NCI-H1417 treated with DMSO at 0.1 percent for 48 hours (cell line): ENCODE results near the gene SEC16B.

Source experiments
- DNase-seq: peaks from one replicate; lab custom pipeline; 2025; lab: John Stamatoyannopoulos, UW

SEC16B gene

DNA sequence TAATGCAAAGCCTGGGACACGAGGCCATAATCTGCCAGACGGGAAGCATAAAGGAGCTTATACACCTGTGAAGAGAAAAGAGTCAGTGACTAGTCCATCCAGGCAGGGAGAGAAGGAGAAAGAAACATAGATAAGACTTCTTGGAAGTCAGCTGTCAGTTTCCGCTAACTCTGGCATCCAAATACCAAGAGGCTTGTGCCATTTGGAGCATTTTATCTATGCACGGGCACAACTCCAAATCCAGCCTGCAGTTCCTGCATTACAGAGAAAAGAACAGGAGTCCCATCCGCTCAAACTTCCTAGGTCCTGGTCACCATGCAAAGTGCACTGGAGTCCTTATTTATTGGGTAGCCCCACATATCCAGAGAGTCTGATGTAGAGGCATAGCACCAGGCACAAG, 27.9 kb downstream of the SEC16B start:
- DNase-seq: no peak

GRCh38 chr1:177940682-177941081, 29.2 kb downstream of the SEC16B start:
- no peak for DNase-seq

DNA sequence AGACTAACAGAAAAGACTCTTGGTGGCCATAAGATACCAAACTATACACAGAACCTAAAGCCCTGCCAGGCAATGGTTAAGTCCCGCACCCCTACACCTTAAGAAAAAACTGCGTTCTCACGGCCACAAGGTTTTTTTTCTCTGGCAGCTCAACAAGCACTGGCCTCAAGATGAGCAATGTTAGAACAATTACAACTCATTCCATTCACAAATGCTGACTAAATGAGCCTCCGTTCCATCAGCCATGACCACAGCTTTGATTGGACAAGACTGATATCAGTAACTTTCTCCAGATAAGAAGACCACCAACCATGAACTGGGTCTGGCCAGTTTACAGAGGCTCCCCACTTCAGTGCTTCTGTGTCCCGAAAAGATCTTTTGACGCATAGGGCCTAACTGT, 31.9 kb downstream of the SEC16B start:
- no peak for DNase-seq

- DNase-seq: no peak
These were observed 32.6 kb downstream of the SEC16B start for GRCh38 chr1:177937174-177937770.

GRCh38 chr1:177935638-177936415, 34.0 kb downstream of the SEC16B start:
- DNase-seq: no peak

GRCh38 chr1:177934927-177935326, 34.9 kb downstream of the SEC16B start:
- DNase-seq: no peak

GRCh38 chr1:177934461-177934860, 35.4 kb downstream of the SEC16B start:
- no peak for DNase-seq

- no peak for DNase-seq
These were observed 36.0 kb downstream of the SEC16B start for GRCh38 chr1:177933881-177934280.

DNA sequence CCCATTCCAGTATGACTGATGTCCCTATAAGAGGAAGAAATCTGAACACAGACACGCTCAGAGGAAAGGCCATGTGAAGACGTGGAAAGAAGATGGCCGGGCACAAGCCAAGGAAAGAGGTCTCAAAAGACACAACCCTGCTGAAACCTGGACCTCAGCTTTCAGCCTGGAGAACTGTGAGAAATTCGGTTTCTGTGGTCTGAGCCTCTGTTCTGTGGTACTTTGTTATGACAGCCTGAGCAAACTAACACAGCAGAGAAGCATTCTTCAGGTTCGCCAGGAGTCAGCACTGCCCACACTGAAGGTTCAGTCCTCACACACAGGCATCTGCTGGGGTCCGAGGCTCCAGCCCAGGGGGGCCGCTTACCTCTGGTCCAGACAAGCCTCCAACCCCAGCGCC, 37.7 kb downstream of the SEC16B start:
- DNase-seq: no peak

DNA sequence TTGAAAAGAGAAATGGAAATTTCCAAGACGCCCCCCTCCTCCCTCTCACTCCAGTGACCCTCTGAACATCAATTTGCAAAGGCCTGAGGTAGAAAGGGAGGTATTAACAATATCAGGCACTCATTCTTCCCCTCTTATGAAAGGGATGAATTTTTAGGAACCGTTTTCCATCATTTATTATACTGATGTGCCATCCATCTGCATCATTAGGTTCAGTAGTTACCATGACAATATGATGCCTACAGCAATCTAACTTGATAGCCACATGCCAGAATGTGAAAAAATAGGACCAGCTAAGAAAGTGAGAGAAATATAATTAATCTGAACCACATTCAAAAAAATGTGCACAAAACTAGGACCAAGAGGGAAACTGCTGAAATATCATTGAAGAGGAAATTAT, 40.9 kb downstream of the SEC16B start:
- DNase-seq: no peak

DNA sequence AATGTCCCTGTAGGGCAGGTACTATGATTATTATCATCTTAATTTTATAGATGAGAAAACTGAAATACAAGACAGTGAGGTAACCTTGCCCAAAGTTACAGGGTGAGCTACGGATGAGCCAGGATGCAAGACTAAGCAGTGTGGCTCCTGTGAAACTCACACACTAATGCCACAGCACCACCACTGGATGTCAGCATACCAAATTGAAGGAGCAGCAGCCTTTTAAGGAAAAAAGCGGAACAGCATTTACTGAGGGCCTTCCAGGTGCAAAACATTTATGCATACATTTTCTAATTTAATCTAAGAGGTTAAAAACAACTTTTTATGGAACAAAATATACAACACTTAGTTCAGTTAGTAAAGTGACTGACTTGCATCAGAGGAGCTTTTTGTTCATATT, 41.7 kb downstream of the SEC16B start:
- DNase-seq: no peak

GRCh38 chr1:177927021-177927596, 42.7 kb downstream of the SEC16B start:
- no peak for DNase-seq

- no peak for DNase-seq
These were observed 43.7 kb downstream of the SEC16B start for GRCh38 chr1:177926201-177926600.

GRCh38 chr1:177925006-177925405, 44.9 kb downstream of the SEC16B start:
- DNase-seq: no peak

DNA sequence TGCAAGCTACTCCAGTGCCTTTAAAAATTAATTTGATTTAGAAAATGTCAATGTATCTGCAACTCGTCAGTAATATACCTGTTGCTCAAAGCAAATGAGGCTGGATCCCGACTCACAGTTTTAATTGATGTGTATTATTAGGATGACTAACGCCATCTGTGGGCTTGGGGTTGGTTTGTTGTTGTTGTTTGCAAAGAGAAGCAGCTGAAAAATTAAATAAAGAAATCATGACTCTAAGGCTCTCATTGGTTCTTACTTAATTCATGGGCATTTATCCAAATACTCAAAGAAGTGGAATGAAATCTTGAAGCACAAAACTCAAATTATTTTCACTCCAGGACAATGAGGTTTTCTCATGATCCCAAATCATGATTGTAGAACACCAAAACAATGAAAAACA, 46.4 kb downstream of the SEC16B start:
- no peak for DNase-seq

GRCh38 chr1:177922209-177922608, 47.6 kb downstream of the SEC16B start:
- no peak for DNase-seq

DNA sequence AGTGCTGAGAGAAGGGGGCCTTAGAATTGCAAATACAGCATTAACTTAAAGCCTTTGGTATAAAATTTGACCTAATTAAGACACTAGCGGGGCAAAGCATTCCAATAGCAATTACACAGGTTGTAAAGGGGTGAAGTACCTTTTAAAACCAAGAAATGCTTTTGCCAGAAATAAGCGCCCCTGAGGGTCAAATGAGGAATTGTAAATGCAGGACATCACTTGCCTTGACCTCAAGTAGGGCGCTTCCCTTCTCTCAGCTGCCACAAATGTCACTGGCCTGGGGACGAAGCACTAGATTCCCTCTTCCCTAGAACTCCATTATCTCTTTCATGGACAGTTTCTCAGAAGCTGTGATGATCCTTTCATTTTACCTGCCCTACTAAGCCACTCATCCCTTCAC, 48.3 kb downstream of the SEC16B start:
- no peak for DNase-seq

DNA sequence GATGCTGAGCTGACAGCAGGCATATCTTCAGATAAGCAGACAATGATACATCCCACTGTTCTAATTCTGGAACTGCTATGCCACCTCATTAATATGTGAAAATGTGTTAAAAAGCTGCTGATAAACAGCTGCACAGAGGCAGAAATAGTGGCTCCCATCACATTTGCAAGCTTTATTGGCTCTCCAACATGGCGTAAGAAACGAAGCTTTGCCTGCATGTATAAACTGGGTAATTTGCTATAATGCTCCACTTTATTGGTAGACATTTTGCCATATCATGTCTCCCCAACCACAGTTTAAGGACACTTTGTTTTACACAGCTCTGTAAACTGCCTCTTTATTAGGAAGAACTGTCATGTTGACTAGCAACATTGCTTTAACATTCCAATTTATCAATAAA, 49.8 kb downstream of the SEC16B start:
- DNase-seq: no peak

GRCh38 chr1:177915641-177916040, 54.2 kb downstream of the SEC16B start:
- no peak for DNase-seq

DNA sequence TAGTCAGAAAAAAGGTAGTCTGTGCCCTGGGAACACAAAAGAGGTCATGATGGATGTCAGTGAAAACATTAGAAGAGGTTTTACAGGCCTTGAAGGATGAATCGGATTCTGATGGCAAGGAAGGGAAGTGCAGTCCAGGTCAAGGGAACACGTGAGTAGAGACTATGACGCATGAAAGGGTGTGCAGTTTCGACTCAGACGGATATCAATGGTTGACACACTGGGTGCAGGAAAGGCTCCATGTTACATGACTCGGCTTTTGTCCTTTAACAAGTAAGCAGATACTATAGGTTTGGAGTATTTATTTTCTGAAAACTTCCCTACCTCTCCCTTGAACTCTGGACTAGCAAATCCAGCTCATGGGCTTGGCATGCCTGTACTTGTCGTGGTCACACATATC, 55.3 kb downstream of the SEC16B start:
- no peak for DNase-seq

DNA sequence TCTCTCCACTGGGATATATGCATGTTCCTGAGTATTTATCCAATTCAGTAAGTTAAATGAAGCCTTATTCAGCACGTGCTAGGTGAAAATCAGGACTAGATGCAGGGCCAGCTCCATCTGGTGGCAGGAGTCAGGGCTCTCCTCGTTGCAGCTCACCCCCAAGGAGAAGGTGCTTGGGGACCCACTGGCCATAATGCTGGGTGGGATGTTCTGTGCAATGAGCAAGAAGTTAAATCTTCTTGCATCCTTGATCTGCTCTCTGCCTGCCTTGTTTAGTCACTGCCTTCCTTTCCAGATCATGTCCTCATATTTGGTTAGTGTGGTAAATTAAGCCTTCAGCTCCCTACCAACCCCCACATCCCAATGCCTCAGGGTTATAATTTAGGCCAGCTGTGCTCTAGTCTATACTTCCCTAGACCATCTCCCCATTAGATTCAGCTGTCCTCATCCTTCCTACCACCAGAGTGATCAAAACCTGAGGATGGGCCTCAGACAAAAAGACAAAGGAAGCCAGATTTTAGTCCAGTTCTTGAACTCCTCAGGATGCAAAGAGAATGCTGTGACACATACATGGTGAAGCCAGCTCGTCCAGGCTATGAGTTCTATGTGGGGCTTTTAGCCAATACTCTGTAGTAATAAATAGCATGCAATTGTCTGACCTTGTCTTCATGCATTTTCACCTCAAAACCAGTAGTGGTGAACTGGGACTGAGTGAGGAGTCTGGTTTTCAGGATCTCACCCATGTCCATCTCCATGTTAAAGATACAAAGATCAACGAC, 55.9 kb downstream of the SEC16B start:
- DNase-seq: no peak

DNA sequence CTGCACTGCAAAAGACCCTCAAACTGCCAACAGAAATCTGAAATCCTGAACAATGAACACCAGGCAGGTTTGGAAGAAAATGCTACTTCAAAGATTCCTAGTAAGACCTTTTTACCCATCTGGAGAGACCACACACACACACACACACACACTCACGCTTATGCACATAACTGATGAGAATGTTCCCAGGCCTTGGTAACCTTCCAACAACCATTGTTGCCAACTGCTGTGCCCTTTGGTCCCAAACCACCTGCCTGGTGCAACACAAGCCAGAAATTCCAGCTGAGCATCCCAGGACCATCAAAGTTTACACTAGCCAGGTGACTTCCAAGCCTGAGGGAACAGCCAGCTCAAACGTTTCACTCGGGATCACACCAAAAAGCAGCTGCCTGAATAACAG, 56.9 kb downstream of the SEC16B start:
- no peak for DNase-seq

DNA sequence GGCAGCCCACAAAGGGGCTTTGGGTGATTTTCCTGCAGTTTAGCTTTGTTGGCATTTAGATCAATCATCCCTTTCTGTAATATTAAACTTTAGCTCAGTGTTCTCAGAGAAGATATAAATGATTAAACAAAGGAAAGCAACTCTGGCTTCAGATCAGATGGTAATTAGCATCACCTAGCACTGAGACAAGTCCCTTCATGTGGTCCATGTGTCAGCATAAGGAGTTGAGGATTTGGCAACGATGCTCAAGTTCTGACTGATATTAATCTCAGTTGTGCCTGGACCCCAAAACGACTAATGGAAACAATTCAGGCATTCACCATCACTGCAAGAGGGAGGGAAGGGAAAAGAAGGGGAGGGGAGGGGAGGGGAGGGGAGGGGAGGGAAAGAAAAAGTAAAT, 60.4 kb downstream of the SEC16B start:
- DNase-seq: no peak
